ENCODE results near the gene GH1.
A peak's percentile ranks its signal among the peaks of the same experiment; 100 is the strongest.
"Not testable (repeated sequence)": the region's sequence is repeated elsewhere in the genome, so short reads cannot be mapped to it uniquely, and the experiment has no call there.

GH1 gene

GRCh38 chr17:63919311-63919723, 678 bp upstream of the GH1 start:
- TF ChIP-seq, protein P1, sequence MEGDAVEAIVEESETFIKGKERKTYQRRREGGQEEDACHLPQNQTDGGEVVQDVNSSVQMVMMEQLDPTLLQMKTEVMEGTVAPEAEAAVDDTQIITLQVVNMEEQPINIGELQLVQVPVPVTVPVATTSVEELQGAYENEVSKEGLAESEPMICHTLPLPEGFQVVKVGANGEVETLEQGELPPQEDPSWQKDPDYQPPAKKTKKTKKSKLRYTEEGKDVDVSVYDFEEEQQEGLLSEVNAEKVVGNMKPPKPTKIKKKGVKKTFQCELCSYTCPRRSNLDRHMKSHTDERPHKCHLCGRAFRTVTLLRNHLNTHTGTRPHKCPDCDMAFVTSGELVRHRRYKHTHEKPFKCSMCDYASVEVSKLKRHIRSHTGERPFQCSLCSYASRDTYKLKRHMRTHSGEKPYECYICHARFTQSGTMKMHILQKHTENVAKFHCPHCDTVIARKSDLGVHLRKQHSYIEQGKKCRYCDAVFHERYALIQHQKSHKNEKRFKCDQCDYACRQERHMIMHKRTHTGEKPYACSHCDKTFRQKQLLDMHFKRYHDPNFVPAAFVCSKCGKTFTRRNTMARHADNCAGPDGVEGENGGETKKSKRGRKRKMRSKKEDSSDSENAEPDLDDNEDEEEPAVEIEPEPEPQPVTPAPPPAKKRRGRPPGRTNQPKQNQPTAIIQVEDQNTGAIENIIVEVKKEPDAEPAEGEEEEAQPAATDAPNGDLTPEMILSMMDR (conservative IDR thresholded peaks at IDR 0.05), result peak; percentile 92
- TF ChIP-seq ZFX (IDR thresholded peaks at IDR 0.05), result no peak
- no peak overlapping the region for H3K27ac ChIP-seq

- no peak for TF ChIP-seq ZFX (IDR thresholded peaks at IDR 0.05)
- TF ChIP-seq, protein P1 (conservative IDR thresholded peaks at IDR 0.05), result no peak
- no peak overlapping the region for H3K27ac ChIP-seq
Observed at GRCh38 chr17:63918305-63918704, 334 bp downstream of the GH1 start.

GRCh38 chr17:63917646-63918045, 993 bp downstream of the GH1 start:
- TF ChIP-seq ZFX (IDR thresholded peaks at IDR 0.05), result no peak
- TF ChIP-seq, protein P1 (conservative IDR thresholded peaks at IDR 0.05), result no peak
- no peak overlapping the region for H3K27ac ChIP-seq

GRCh38 chr17:63917206-63917605, 1.4 kb downstream of the GH1 start:
- H3K27ac ChIP-seq, result not testable (repeated sequence)

DNA sequence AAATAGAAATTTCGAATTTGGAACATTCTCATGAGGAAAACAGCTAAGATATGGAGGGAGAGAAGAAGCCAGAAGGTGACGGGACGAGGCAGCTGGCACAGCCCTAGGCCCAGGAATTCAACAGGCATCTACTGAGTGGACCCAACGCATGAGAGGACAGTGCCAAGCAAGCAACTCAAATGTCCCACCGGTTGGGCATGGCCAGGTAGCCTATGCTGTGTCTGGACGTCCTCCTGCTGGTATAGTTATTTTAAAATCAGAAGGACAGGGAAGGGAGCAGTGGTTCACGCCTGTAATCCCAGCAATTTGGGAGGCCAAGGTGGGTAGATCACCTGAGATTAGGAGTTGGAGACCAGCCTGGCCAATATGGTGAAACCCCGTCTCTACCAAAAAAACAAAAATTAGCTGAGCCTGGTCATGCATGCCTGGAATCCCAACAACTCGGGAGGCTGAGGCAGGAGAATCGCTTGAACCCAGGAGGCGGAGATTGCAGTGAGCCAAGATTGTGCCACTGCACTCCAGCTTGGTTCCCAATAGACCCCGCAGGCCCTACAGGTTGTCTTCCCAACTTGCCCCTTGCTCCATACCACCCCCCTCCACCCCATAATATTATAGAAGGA, 2.0 kb downstream of the GH1 start:
- H3K27ac ChIP-seq, result no peak overlapping the region
- TF ChIP-seq, protein P1 (conservative IDR thresholded peaks at IDR 0.05), result no peak

GRCh38 chr17:63915753-63916152, 2.9 kb downstream of the GH1 start:
- not testable (repeated sequence) for H3K27ac ChIP-seq

- no peak overlapping the region for H3K27ac ChIP-seq
- TF ChIP-seq, protein P1 (conservative IDR thresholded peaks at IDR 0.05), result no peak
- TF ChIP-seq ZFX (IDR thresholded peaks at IDR 0.05), result no peak
Observed at GRCh38 chr17:63914471-63914870, 4.2 kb downstream of the GH1 start.

DNA sequence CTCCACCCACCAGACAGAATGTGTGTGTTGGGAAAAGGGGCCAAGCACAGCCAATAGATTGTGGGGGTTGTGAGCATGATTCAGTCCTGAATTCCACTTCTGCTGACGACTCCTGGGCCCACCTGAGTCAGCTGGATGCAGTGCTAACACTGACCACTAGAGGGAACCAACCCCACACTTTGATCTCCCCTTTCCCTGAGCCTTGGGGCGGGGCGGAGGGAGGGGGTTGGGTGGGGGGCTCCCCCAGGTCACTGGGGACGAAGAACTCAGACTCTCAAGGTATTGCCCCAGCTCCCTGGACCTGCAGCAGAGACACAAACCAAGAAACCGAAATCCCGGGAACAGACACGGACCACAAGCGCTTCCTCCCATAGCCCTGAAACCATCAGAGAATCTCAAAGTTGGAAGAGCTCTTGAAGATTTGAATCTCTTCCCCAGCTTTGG, 7.0 kb downstream of the GH1 start:
- TF ChIP-seq, protein P1 (conservative IDR thresholded peaks at IDR 0.05), result peak; percentile 85
- no peak for TF ChIP-seq ZFX (IDR thresholded peaks at IDR 0.05)

More for the DNA sequence above, 7.0 kb downstream of the GH1 start:
- H3K27ac ChIP-seq, result no peak overlapping the region
